ENCODE measurements around the gene AURKA. TPM values are rescaled to one million over a fixed set of nuclear protein-coding genes. Genes with fewer than 3 reads are reported as not detected.
"Not testable (repeated sequence)": the region's sequence is repeated elsewhere in the genome, so short reads cannot be mapped to it uniquely, and the experiment has no call there.

Gene AURKA
- total RNA-seq, 1 donor from 2014 or later = 8.3 TPM

DNA sequence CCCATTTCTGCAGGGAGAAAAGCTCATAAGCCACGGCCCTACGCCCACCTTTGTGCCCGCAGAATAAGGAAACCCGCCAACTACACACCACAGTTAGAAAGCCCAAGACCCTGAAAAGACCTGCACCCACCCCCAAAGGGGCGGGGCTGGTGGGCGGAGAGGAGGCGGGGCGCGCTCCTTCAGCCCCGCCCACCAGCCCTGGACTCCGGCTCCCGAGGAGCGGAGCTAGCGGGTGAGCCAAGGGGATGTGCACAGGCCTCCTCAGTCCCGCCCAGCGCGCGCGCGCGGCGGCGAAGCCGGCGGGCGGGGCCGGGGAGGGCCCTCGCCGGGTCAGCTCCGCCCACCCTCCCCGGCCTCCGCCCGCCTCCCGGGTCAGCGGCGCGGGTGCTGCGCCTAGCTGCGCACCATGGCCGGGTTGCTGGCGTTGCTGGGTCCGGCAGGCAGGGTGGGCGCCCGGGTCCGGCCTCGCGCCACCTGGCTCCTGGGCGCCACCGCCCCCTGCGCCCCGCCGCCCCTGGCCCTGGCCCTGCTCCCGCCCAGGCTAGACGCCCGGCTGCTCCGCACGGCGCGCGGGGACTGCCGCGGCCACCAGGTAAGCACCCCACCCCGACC, 33.3 kb downstream of the AURKA start, which contains the start of gene FAM210B:
FAM210B (plus strand) TSS at position 375 of the 612 bp plus-strand sequence; CDS start at position 407, 32 bp downstream.
- peak; percentile 80 for DNase-seq

DNA sequence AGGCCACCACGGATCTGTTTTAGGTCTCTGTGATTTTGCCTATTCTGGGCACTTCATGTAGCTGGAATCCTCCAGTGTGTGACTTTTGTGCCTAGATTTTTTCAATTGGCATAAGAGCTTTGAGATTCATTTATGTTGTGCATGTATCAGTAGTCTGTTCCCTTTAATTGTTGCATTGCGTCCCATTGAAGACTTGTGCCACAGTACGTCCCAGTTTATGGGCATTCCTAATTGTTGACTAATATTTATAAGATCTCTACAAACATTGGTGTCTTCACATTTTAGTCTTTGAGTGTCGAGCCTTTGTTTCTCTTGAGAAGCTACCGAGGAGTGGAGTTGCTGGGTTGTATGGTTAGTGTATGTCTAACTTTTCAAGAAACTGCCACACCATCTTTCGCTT, 33.9 kb downstream of the AURKA start:
- no peak for DNase-seq

DNA sequence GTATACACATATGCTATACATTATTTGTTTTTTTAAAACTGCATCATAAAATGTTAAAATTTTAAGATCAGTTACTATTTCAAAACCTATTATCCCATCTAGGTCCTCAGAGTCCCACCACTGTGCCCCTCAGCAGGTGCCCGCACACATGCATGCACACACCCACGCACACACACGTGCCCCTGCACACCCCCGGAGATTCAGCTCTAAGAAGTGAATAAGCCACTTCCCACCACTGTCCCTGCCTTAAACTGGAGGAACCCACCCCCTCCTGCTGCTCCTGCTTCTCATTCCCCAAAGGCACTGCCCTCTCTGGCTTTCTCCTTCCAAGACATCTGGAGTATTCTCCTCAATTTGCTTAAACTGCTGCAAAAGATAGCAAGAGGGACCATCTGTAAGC, 38.7 kb downstream of the AURKA start:
- no peak for DNase-seq

DNA sequence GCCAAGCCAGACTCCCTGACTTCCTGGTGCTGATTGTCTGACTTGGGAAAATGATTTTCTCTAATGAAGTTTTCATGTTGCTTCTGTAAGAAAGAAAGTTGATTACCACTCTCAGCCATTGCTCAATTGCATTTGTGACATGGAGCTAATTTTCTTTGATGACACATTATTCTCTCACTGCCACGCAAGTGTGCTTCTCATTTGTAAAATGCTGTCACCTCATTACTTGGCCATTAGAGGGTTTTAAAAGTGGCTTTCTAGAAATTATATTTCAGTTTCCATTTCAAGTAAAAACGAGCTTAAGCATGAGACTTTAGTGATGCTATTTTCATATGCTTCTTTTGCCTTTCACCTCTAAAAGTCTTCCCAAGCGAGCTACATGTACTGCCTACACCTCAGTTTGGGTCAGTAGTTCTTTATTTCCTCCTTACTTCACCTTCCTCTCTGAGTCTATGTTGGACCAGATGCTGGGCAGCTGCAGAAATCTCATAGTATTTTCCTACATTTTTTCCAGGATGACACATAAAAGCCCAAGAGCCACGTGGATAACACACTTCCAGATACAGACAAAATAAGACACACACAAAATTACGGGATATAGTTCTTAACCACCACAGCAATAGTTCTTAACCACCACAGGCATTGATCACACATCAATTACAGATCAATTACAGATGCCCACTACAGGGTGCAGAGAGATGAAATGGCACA, 39.5 kb downstream of the AURKA start:
- peak; percentile 23 for DNase-seq

GRCh38 chr20:56350842-56351241, 41.2 kb downstream of the AURKA start:
- DNase-seq = no peak

GRCh38 chr20:56348746-56349145, 43.3 kb downstream of the AURKA start:
- no peak for DNase-seq

- no peak for DNase-seq
Measured at GRCh38 chr20:56348305-56348693, 43.7 kb downstream of the AURKA start.

DNA sequence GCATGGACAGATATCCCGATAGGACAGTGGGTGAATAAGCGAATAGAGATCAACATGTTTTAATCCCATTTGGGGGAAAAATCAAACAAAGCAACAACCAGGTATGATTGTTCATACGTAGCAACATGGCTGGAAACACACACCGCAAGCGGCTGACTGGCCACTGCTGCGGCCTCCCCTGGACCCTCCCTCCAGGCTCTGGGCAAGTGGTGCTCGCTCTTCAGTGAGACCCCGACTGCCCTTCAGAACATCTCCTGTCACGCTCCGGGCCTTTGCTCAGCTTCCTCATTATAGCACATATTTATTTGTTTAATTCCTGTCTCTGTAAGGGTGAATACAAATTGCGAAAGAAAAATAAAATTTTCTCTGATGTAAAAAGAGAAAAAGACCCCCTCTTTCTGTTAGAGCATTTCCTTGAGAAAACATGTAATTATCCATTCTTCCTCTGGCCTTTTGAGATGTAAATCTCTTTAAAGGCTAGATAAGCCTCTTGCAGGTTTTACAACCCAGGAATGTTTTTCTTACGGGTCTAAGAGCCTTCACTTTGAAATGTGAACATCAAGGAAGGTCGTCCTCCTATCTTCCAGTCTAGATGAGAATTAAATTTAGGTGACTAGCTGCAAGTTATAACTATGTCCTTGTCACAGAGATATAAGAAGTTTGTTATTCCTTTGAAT, 44.2 kb downstream of the AURKA start:
- no peak for DNase-seq

DNA sequence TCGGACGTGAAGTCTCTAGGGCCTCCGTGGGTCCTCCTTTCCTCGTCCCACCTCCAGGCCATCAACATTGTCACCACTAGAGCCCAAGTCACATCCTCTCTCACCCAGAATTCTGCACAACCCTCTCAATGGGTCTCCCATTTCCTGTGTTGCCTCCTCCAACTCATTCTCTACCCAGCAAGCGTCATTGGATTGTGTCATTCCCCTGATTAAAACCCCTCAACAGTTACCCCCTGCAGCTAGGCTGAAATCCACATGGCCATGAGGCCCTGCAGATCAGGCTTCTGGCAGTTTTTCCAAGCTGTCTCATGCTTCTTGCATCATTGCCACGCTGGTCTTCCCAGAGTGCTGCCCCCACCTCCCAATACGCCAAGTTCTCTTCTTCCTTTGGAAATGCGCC, 46.1 kb downstream of the AURKA start:
- DNase-seq = no peak

- DNase-seq = no peak
Measured at GRCh38 chr20:56343861-56344381, 48.1 kb downstream of the AURKA start.

DNA sequence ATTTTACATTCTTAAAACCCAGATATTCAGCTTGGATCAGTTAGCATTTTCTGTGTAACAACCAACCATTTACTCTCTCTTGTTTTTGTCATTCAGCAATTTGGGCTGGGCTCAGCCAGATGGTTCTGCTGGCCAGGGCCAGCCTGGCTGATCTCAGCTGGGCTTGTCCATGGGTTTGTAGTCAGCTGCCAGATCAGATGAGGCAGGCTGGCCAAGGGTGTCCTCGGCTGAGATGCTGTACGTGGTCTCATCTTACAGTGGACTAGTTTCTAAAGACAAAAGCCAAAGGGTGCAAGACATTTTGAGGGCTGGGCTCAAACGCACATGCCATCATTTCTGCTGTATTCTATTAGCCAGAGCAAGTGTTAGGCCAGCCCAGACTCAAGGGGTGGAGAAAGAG, 49.2 kb downstream of the AURKA start:
- no peak for DNase-seq

- not testable (repeated sequence) for DNase-seq
Measured at GRCh38 chr20:56336709-56337108, 55.3 kb downstream of the AURKA start.

GRCh38 chr20:56328861-56329260, 63.2 kb downstream of the AURKA start:
- DNase-seq = no peak

DNA sequence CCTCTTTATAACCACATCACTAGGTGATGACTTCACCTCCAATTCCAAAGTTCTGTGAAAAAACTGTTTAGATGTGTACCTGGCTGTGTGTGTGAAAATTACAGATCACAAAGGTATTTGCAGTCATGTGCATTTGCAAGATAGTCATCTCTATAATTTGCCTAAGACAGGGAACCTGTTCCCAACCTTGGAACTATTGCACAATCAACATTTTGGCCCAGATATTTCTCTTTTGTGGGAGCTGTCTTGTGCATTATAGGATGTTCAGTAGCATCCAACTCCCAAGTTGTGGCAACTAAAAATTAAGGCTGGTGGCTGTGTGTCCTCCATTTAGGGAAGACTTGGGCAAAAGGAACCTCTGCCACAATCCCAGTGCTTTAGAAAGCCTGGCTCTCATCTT, 67.2 kb downstream of the AURKA start:
- DNase-seq = no peak

GRCh38 chr20:56323656-56324055, 68.4 kb downstream of the AURKA start:
- no peak for DNase-seq

DNA sequence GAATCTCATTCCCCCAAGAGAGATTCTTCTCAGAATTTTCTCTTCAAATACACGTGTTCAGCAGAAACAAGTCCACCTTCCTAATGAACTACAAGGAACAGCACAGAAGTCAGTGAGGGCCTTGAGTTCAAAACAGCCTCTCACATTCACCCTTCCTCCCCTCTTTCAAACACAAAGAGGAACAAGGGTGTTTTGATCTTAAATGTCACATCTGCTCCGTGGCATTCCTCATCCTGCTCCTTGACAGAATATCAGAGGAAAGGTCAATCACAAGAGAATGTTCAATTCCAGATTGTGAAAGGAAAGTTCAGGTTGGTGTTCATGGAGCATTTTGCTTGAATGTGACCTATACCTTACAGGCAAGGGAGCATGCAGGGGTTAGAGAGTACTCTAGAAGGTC, 68.8 kb downstream of the AURKA start:
- DNase-seq = no peak

GRCh38 chr20:56322681-56323080, 69.3 kb downstream of the AURKA start:
- peak; percentile 11 for DNase-seq

Other genes with a start within 250 kb of the AURKA start
- not detected for gene MC3R, start 143.5 kb downstream of the AURKA start, total RNA-seq
- gene FAM210B, start 33.2 kb downstream of the AURKA start, total RNA-seq = 39.7 TPM
- 23.0 TPM for gene CSTF1, start 430 bp upstream of the AURKA start, total RNA-seq
- gene CASS4, start 20.0 kb upstream of the AURKA start, total RNA-seq = 0.89 TPM
- gene RTF2, start 76.4 kb upstream of the AURKA start, total RNA-seq = 44.7 TPM
- gene FAM209A, start 132.5 kb upstream of the AURKA start, total RNA-seq = not detected
- not detected for gene FAM209B, start 141.0 kb upstream of the AURKA start, total RNA-seq
- gene TFAP2C, start 237.1 kb upstream of the AURKA start, total RNA-seq = 22.8 TPM